ENCODE data around the gene APOD. TPM values are rescaled to one million over a fixed set of nuclear protein-coding genes. Genes with fewer than 3 reads are reported as not detected.

The APOD gene
- total and polyA plus RNA-seq, 10 of the 15 experiments (the other 5 are each of a cell fraction or from before 2014, with no cell fraction given): 0.06 to 0.77 (median 0.47) TPM; not detected in 3

GRCh38 chr3:195570344-195570743 is 13.4 kb downstream of the APOD start (continued):
- TF ChIP-seq NFYA (IDR thresholded peaks at IDR 0.05; ENCODE audit: borderline replicate concordance, low read depth, low read length) (no peak), KDM1A (IDR thresholded peaks at IDR 0.05; ENCODE audit: borderline replicate concordance) (no peak), NR2C1 (IDR thresholded peaks at IDR 0.05) (no peak), NR2C2 (IDR thresholded peaks at IDR 0.05; ENCODE audit: borderline replicate concordance, control insufficient read depth, insufficient read length, low read depth) (no peak)

- TF ChIP-seq ZNF274 (IDR thresholded peaks at IDR 0.05; ENCODE audit: insufficient read depth, insufficient read length) (no peak), RUNX3 (IDR thresholded peaks at IDR 0.05; ENCODE audit: low read length) (no peak), ZNF207 (IDR thresholded peaks at IDR 0.05; ENCODE audit: borderline replicate concordance) (no peak), ELK1 (IDR thresholded peaks at IDR 0.05; ENCODE audit: low read depth, low read length) (no peak), SIX5 (IDR thresholded peaks at IDR 0.05; ENCODE audit: low read depth, low read length, severe bottlenecking) (no peak), TCF12 (IDR thresholded peaks at IDR 0.05; ENCODE audit: low read depth, low read length) (no peak), RBBP5 (conservative IDR thresholded peaks at IDR 0.05) (no peak), NFYA (IDR thresholded peaks at IDR 0.05; ENCODE audit: borderline replicate concordance, low read depth, low read length) (no peak), MYC (IDR thresholded peaks at IDR 0.05; ENCODE audit: insufficient read depth, insufficient read length, insufficient replicate concordance, low read length, severe bottlenecking) (no peak), RCOR1 (conservative IDR thresholded peaks at IDR 0.05; ENCODE audit: low read depth, low read length) (no peak), SPI1 (IDR thresholded peaks at IDR 0.05; ENCODE audit: borderline replicate concordance, insufficient read depth, low read depth, low read length) (no peak), POLR2A (IDR thresholded peaks at IDR 0.05; ENCODE audit: low read depth, low read length) (no peak), USF2 (IDR thresholded peaks at IDR 0.05; ENCODE audit: borderline replicate concordance, low read depth, low read length) (no peak), ZNF687 (IDR thresholded peaks at IDR 0.05) (no peak)
- H3K4me3 ChIP-seq: no peak overlapping the region
- no peaks in the 10 kb centered on the region for H3K9me3 ChIP-seq (replicated peaks; ENCODE audit: control insufficient read depth, insufficient read depth, low read length)
- H3K79me2 ChIP-seq (ENCODE audit: control insufficient read depth, insufficient read depth, low read length): no peaks in the 10 kb centered on the region
- intact Hi-C loops (cut with micrococcal nuclease; ENCODE audit: unreplicated experiment): no loop called here
- no peak for DNase-seq (ENCODE audit: low read depth, low spot score)
- no TSS peak for BruUV-seq (replicated peaks)
- H3K36me3 ChIP-seq (ENCODE audit: control insufficient read depth in 2 of 2, insufficient read depth in 2 of 2, low read length in 1 of 2): no peaks in the 10 kb centered on the region
- no peaks in the 10 kb centered on the region; a peak in 1 of 4 replicates for H3K27me3 ChIP-seq (replicated peaks in 1 of 2; ENCODE audit: control insufficient read depth in 2 of 2, insufficient read depth in 2 of 2, low read length in 1 of 2)
- in situ Hi-C loops (cut with MboI): no loop called here
- SMC1A ChIA-PET (ENCODE audit: uncharacterized antibody, unreplicated experiment): no interaction called here
- POLR2A ChIA-PET: interaction anchor here (0.7 kb wide), 1 partner anchor 161 kb away, joined by 3 read pairs; no protein-coding TSS in a partner anchor
- no peaks in the 10 kb centered on the region for H3K4me1 ChIP-seq (ENCODE audit: control insufficient read depth, insufficient read depth, low read length)
- H2AFZ ChIP-seq (ENCODE audit: control insufficient read depth, low read depth, low read length): no peak overlapping the region
- RAD21 ChIA-PET (ENCODE audit: unreplicated experiment): no interaction called here
- no peak overlapping the region for H3K4me2 ChIP-seq (ENCODE audit: control insufficient read depth, insufficient read depth)
- H3K9ac ChIP-seq (ENCODE audit: control insufficient read depth, insufficient read depth, low read length): no peak overlapping the region
- FAIRE-seq: no peak
- no peak for ATAC-seq
- H3K27ac ChIP-seq (ENCODE audit: control insufficient read depth, insufficient read depth): no peak overlapping the region
- no peaks in the 10 kb centered on the region for H4K20me1 ChIP-seq (ENCODE audit: control insufficient read depth, insufficient read depth)
- WGBS (ENCODE audit: insufficient coverage, insufficient replicate concordance, low lambda C conversion rate, missing lambda C conversion rate): 48% methylated on average over 5 of the region's 5 CpGs
- CTCF ChIA-PET: interaction anchor here (0.6 to 1.1 kb wide), 3 partner anchors 10 to 313 kb away, joined by 3 read pairs; partner anchors contain the start of gene XXYLT1
These were observed 15.1 kb downstream of the APOD start for GRCh38 chr3:195568630-195569029.

All from GM12878 (cell line).